ENCODE data around the gene FBXW11.

Gene FBXW11

DNA sequence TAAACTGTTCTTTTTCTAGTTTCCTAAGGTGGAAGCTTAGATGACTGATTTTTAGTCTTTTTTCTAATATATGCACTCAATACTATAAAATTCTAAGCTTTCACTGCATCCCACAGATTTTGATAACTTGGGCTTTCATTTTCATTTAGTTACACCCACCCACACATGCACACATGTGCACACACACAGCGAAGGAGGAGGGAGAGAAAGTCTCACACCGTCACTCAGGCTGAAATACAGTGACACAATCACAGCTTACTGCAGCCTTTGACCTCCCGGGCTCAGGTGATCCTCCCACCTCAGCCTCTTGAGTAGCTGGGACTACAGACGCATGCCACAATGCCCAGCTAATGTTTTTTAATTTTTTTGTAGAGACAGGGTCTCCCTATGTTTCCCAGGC lies 124.3 kb downstream of the FBXW11 start:
- ChIA-PET CTCF (interaction anchor here (0.5 kb wide), 1 partner anchor 589 kb away, joined by 3 read pairs; no protein-coding TSS in a partner anchor), POLR2A (no interaction called here)
- DNase-seq (ENCODE audit: extremely low spot score): no peak
- TF ChIP-seq HDGF (IDR thresholded peaks at IDR 0.05; ENCODE audit: borderline replicate concordance) (no peak), LEF1 (IDR thresholded peaks at IDR 0.05; ENCODE audit: borderline replicate concordance) (no peak), CTBP1 (IDR thresholded peaks at IDR 0.05; ENCODE audit: borderline replicate concordance) (no peak), TARDBP (IDR thresholded peaks at IDR 0.05) (no peak), FOXA1 (IDR thresholded peaks at IDR 0.05) (no peak), BHLHE40 (IDR thresholded peaks at IDR 0.05; ENCODE audit: borderline replicate concordance) (no peak), ELF4 (IDR thresholded peaks at IDR 0.05) (no peak)

- DNase-seq (ENCODE audit: extremely low spot score): no peak
- ChIA-PET POLR2A (no interaction called here), CTCF (no interaction called here)
- TF ChIP-seq LEF1 (IDR thresholded peaks at IDR 0.05; ENCODE audit: borderline replicate concordance) (no peak), ZNF384 (IDR thresholded peaks at IDR 0.05) (no peak), TARDBP (IDR thresholded peaks at IDR 0.05) (no peak), L3MBTL2 (conservative IDR thresholded peaks at IDR 0.05) (no peak), CTBP1 (IDR thresholded peaks at IDR 0.05; ENCODE audit: borderline replicate concordance) (no peak), SP1 (IDR thresholded peaks at IDR 0.05) (no peak), ELF4 (IDR thresholded peaks at IDR 0.05) (no peak), FOXK2 (IDR thresholded peaks at IDR 0.05) (no peak), NFRKB (IDR thresholded peaks at IDR 0.05) (no peak), FOXA1 (IDR thresholded peaks at IDR 0.05) (no peak), HDGF (IDR thresholded peaks at IDR 0.05; ENCODE audit: borderline replicate concordance) (no peak), ARNT (IDR thresholded peaks at IDR 0.05) (no peak), SUZ12 (IDR thresholded peaks at IDR 0.05) (no peak), BHLHE40 (IDR thresholded peaks at IDR 0.05; ENCODE audit: borderline replicate concordance) (no peak), FOXM1 (IDR thresholded peaks at IDR 0.05; ENCODE audit: borderline replicate concordance) (no peak)
- TF ChIP-seq, protein P1, sequence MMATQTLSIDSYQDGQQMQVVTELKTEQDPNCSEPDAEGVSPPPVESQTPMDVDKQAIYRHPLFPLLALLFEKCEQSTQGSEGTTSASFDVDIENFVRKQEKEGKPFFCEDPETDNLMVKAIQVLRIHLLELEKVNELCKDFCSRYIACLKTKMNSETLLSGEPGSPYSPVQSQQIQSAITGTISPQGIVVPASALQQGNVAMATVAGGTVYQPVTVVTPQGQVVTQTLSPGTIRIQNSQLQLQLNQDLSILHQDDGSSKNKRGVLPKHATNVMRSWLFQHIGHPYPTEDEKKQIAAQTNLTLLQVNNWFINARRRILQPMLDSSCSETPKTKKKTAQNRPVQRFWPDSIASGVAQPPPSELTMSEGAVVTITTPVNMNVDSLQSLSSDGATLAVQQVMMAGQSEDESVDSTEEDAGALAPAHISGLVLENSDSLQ (IDR thresholded peaks at IDR 0.05): no peak
These were observed 132.2 kb downstream of the FBXW11 start for GRCh38 chr5:171874234-171874633.

DNA sequence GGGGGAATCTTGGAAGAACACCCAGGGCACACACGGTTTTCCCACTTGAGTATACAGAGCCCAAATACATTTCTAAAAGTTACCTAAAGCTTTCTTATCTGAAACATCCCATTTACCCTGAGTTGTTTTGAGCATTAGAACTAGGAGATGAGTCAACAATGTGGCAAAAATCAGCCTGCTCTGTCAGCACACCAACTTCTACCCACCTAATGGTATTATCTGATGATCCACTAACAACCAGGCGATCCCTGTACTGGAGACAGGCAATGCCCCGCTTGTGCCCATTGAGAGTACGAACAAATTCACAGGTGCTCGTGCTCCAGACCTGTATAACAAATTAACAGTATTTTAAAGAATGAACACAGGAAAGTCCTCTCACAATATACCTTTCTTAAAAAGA lies 133.8 kb downstream of the FBXW11 start:
- TF ChIP-seq BHLHE40 (IDR thresholded peaks at IDR 0.05; ENCODE audit: borderline replicate concordance) (no peak), ELF4 (IDR thresholded peaks at IDR 0.05) (no peak), SUZ12 (IDR thresholded peaks at IDR 0.05) (no peak), ARNT (IDR thresholded peaks at IDR 0.05) (no peak), FOXM1 (IDR thresholded peaks at IDR 0.05; ENCODE audit: borderline replicate concordance) (no peak), HDGF (IDR thresholded peaks at IDR 0.05; ENCODE audit: borderline replicate concordance) (no peak), L3MBTL2 (conservative IDR thresholded peaks at IDR 0.05) (no peak)
- TF ChIP-seq, protein P1 (IDR thresholded peaks at IDR 0.05): no peak
- no peak for DNase-seq (ENCODE audit: extremely low spot score)
- CTCF ChIA-PET: interaction anchor here (0.7 kb wide), 1 partner anchor 506 kb away, joined by 4 read pairs; no protein-coding TSS in a partner anchor
- POLR2A ChIA-PET: no interaction called here

GRCh38 chr5:171871711-171872110 lies 134.7 kb downstream of the FBXW11 start:
- CTCF ChIA-PET: no interaction called here
- no peak for DNase-seq (ENCODE audit: extremely low spot score)
- TF ChIP-seq SP1 (IDR thresholded peaks at IDR 0.05) (no peak), FOXA1 (IDR thresholded peaks at IDR 0.05) (no peak), TARDBP (IDR thresholded peaks at IDR 0.05) (no peak), LEF1 (IDR thresholded peaks at IDR 0.05; ENCODE audit: borderline replicate concordance) (no peak), BHLHE40 (IDR thresholded peaks at IDR 0.05; ENCODE audit: borderline replicate concordance) (no peak), FOXK2 (IDR thresholded peaks at IDR 0.05) (no peak), ZNF384 (IDR thresholded peaks at IDR 0.05) (no peak), NFRKB (IDR thresholded peaks at IDR 0.05) (no peak), L3MBTL2 (conservative IDR thresholded peaks at IDR 0.05) (no peak), SUZ12 (IDR thresholded peaks at IDR 0.05) (no peak), FOXM1 (IDR thresholded peaks at IDR 0.05; ENCODE audit: borderline replicate concordance) (no peak), ELF4 (IDR thresholded peaks at IDR 0.05) (no peak), CTBP1 (IDR thresholded peaks at IDR 0.05; ENCODE audit: borderline replicate concordance) (no peak), HDGF (IDR thresholded peaks at IDR 0.05; ENCODE audit: borderline replicate concordance) (no peak), ARNT (IDR thresholded peaks at IDR 0.05) (no peak)
- TF ChIP-seq, protein P1 (IDR thresholded peaks at IDR 0.05): no peak

DNA sequence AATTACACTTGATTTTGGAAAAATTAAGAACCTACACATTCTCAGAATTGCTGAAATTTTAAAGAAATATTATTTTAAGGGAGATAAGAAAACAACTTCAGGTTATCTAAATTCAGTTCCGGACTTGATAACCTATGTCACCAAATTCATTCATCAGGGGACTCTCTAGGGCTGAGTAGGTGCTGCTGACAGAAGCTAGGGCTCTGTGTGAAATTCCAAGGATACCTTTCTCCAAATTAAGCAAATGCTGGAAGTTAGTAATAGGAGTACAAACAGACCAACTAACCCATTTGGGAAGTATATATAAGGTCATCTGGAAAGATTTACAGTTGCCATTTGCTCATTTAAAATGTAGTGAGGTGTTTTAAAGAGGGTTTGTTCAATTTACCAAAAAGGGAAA lies 136.5 kb downstream of the FBXW11 start:
- ChIA-PET POLR2A (no interaction called here), CTCF (no interaction called here)
- TF ChIP-seq NFRKB (IDR thresholded peaks at IDR 0.05) (no peak), CTBP1 (IDR thresholded peaks at IDR 0.05; ENCODE audit: borderline replicate concordance) (no peak), HDGF (IDR thresholded peaks at IDR 0.05; ENCODE audit: borderline replicate concordance) (no peak), L3MBTL2 (conservative IDR thresholded peaks at IDR 0.05) (no peak), TARDBP (IDR thresholded peaks at IDR 0.05) (no peak), ELF4 (IDR thresholded peaks at IDR 0.05) (no peak), FOXM1 (IDR thresholded peaks at IDR 0.05; ENCODE audit: borderline replicate concordance) (no peak), BHLHE40 (IDR thresholded peaks at IDR 0.05; ENCODE audit: borderline replicate concordance) (no peak), SP1 (IDR thresholded peaks at IDR 0.05) (no peak), LEF1 (IDR thresholded peaks at IDR 0.05; ENCODE audit: borderline replicate concordance) (no peak)
- no peak for DNase-seq (ENCODE audit: extremely low spot score)

More at GRCh38 chr5:171871711-171872110, 134.7 kb downstream of the FBXW11 start:
- POLR2A ChIA-PET: no interaction called here

DNA sequence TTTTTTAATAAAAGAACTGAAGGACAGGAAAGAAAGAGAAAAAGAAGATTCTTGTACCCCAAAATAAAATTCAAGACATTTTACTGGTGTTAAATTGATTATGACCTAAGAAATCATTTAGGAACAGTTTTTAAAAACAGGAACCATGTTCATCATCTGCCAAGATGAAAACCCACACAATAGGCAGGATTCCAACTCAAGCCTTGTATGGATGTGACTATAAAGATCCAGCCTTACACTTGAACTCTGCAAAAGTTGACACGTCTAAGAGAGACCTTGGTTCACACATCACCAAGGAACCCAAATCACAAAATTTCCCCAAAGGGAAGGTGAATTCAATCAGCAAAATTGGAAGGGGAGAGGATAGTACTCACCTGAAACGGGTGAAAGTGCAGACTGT lies 138.2 kb downstream of the FBXW11 start:
- POLR2A ChIA-PET: no interaction called here
- CTCF ChIA-PET: no interaction called here
- no peak for DNase-seq (ENCODE audit: extremely low spot score)
- TF ChIP-seq LEF1 (IDR thresholded peaks at IDR 0.05; ENCODE audit: borderline replicate concordance): no peak
- TF ChIP-seq, protein P1 (IDR thresholded peaks at IDR 0.05): no peak
- TF ChIP-seq ZNF384 (IDR thresholded peaks at IDR 0.05): no peak
- TF ChIP-seq HDGF (IDR thresholded peaks at IDR 0.05; ENCODE audit: borderline replicate concordance): no peak
- TF ChIP-seq FOXM1 (IDR thresholded peaks at IDR 0.05; ENCODE audit: borderline replicate concordance): no peak
- TF ChIP-seq SP1 (IDR thresholded peaks at IDR 0.05): no peak
- no peak for TF ChIP-seq SUZ12 (IDR thresholded peaks at IDR 0.05)
- TF ChIP-seq L3MBTL2 (conservative IDR thresholded peaks at IDR 0.05): no peak
- TF ChIP-seq ELF4 (IDR thresholded peaks at IDR 0.05): no peak
- no peak for TF ChIP-seq BHLHE40 (IDR thresholded peaks at IDR 0.05; ENCODE audit: borderline replicate concordance)
- TF ChIP-seq CTBP1 (IDR thresholded peaks at IDR 0.05; ENCODE audit: borderline replicate concordance): no peak
- no peak for TF ChIP-seq TARDBP (IDR thresholded peaks at IDR 0.05)
- no peak for TF ChIP-seq FOXA1 (IDR thresholded peaks at IDR 0.05)
- no peak for TF ChIP-seq NFRKB (IDR thresholded peaks at IDR 0.05)
- no peak for TF ChIP-seq ARNT (IDR thresholded peaks at IDR 0.05)
- TF ChIP-seq FOXK2 (IDR thresholded peaks at IDR 0.05): no peak
